ENCODE measurements around the gene RPRM.
"Not testable (repeated sequence)": the region's sequence is repeated elsewhere in the genome, so short reads cannot be mapped to it uniquely, and the experiment has no call there.

RPRM gene

GRCh38 chr2:153451611-153452010 lies 27.0 kb downstream of the RPRM start:
- ATAC-seq (ENCODE audit: low read depth) = no peak
- Histone ChIP-seq H3K4me3 (ENCODE audit: severe bottlenecking) (no peak overlapping the region), H3K36me3 (ENCODE audit: low read depth) (no peaks in the 10 kb centered on the region), H3K4me1 (ENCODE audit: insufficient read depth, poor library complexity, severe bottlenecking) (no peaks in the 10 kb centered on the region), H3K9me3 (ENCODE audit: severe bottlenecking) (no peaks in the 10 kb centered on the region), H3K27me3 (ENCODE audit: insufficient read depth, poor library complexity, severe bottlenecking) (no peaks in the 10 kb centered on the region), H3K27ac (ENCODE audit: poor library complexity, severe bottlenecking) (no peak overlapping the region)
- DNase-seq (ENCODE audit: low spot score) = no peak
- no peak for TF ChIP-seq CTCF (IDR thresholded peaks at IDR 0.05; ENCODE audit: poor library complexity, severe bottlenecking)

- ATAC-seq (ENCODE audit: low read depth) (no peak), DNase-seq (ENCODE audit: low spot score) (no peak)
- Histone ChIP-seq H3K36me3 (ENCODE audit: low read depth) (no peaks in the 10 kb centered on the region), H3K27me3 (ENCODE audit: insufficient read depth, poor library complexity, severe bottlenecking) (no peaks in the 10 kb centered on the region), H3K27ac (ENCODE audit: poor library complexity, severe bottlenecking) (no peak overlapping the region), H3K9me3 (ENCODE audit: severe bottlenecking) (no peaks in the 10 kb centered on the region), H3K4me1 (ENCODE audit: insufficient read depth, poor library complexity, severe bottlenecking) (no peaks in the 10 kb centered on the region), H3K4me3 (ENCODE audit: severe bottlenecking) (no peak overlapping the region)
- TF ChIP-seq CTCF (IDR thresholded peaks at IDR 0.05; ENCODE audit: poor library complexity, severe bottlenecking) = no peak
Measured at GRCh38 chr2:153443106-153443505, 35.5 kb downstream of the RPRM start.

- H3K9me3 ChIP-seq (ENCODE audit: severe bottlenecking); H3K36me3 ChIP-seq (ENCODE audit: low read depth); ATAC-seq (ENCODE audit: low read depth); H3K4me3 ChIP-seq (ENCODE audit: severe bottlenecking); H3K27me3 ChIP-seq (ENCODE audit: insufficient read depth, poor library complexity, severe bottlenecking); H3K4me1 ChIP-seq (ENCODE audit: insufficient read depth, poor library complexity, severe bottlenecking); DNase-seq (ENCODE audit: low spot score); H3K27ac ChIP-seq (ENCODE audit: poor library complexity, severe bottlenecking): not testable (repeated sequence)
Measured at GRCh38 chr2:153442616-153443015, 35.9 kb downstream of the RPRM start.

GRCh38 chr2:153440090-153440489 lies 38.5 kb downstream of the RPRM start:
- H3K27ac ChIP-seq (ENCODE audit: poor library complexity, severe bottlenecking); H3K27me3 ChIP-seq (ENCODE audit: insufficient read depth, poor library complexity, severe bottlenecking); ATAC-seq (ENCODE audit: low read depth); H3K9me3 ChIP-seq (ENCODE audit: severe bottlenecking); H3K4me3 ChIP-seq (ENCODE audit: severe bottlenecking); DNase-seq (ENCODE audit: low spot score); H3K36me3 ChIP-seq (ENCODE audit: low read depth); H3K4me1 ChIP-seq (ENCODE audit: insufficient read depth, poor library complexity, severe bottlenecking): not testable (repeated sequence)

- no peaks in the 10 kb centered on the region for H3K9me3 ChIP-seq (ENCODE audit: severe bottlenecking)
- no peak overlapping the region for H3K27ac ChIP-seq (ENCODE audit: poor library complexity, severe bottlenecking)
- H3K4me1 ChIP-seq (ENCODE audit: insufficient read depth, poor library complexity, severe bottlenecking) = no peaks in the 10 kb centered on the region
- no peaks in the 10 kb centered on the region for H3K36me3 ChIP-seq (ENCODE audit: low read depth)
- DNase-seq (ENCODE audit: low spot score) (no peak), ATAC-seq (ENCODE audit: low read depth) (no peak)
- no peak for TF ChIP-seq CTCF (IDR thresholded peaks at IDR 0.05; ENCODE audit: poor library complexity, severe bottlenecking)
- no peaks in the 10 kb centered on the region for H3K27me3 ChIP-seq (ENCODE audit: insufficient read depth, poor library complexity, severe bottlenecking)
- no peak overlapping the region for H3K4me3 ChIP-seq (ENCODE audit: severe bottlenecking)
Measured at GRCh38 chr2:153433403-153433802, 45.2 kb downstream of the RPRM start.

GRCh38 chr2:153432381-153432780 lies 46.2 kb downstream of the RPRM start:
- H3K4me1 ChIP-seq (ENCODE audit: insufficient read depth, poor library complexity, severe bottlenecking) = no peaks in the 10 kb centered on the region
- no peak overlapping the region for H3K4me3 ChIP-seq (ENCODE audit: severe bottlenecking)
- H3K27ac ChIP-seq (ENCODE audit: poor library complexity, severe bottlenecking) = no peak overlapping the region
- H3K9me3 ChIP-seq (ENCODE audit: severe bottlenecking) = no peaks in the 10 kb centered on the region
- ATAC-seq (ENCODE audit: low read depth) (no peak), DNase-seq (ENCODE audit: low spot score) (no peak)
- no peak for TF ChIP-seq CTCF (IDR thresholded peaks at IDR 0.05; ENCODE audit: poor library complexity, severe bottlenecking)
- no peaks in the 10 kb centered on the region for H3K27me3 ChIP-seq (ENCODE audit: insufficient read depth, poor library complexity, severe bottlenecking)
- H3K36me3 ChIP-seq (ENCODE audit: low read depth) = no peaks in the 10 kb centered on the region
